HT-29 (cell line): Measurements from ENCODE around the gene MCAT. TPM values are rescaled to one million over a fixed set of nuclear protein-coding genes. Genes with fewer than 3 reads are reported as not detected.
"Not testable (repeated sequence)": the region's sequence is repeated elsewhere in the genome, so short reads cannot be mapped to it uniquely, and the experiment has no call there.

Experiments
- DNase-seq: peaks from one replicate; pipeline ENCODE4 v3.0.0-alpha.2; 2015; ENCODE audit warnings: low spot score
- total RNA-seq: library from RNA; depleted of rRNA; stranded (reverse); fragments of >200 nt; shearing (Covaris generic); gene quantifications from 2 replicates; pipeline ENCODE4 v1.2.3, GENCODE V29; 2014

Gene MCAT
- total RNA-seq, 1 experiment from 2014 or later, result 40.9 TPM

GRCh38 chr22:43126501-43127165 is 16.6 kb downstream of the MCAT start:
- peak; percentile 59 for DNase-seq

GRCh38 chr22:43118953-43119458 is 24.2 kb downstream of the MCAT start:
- DNase-seq, result no peak

GRCh38 chr22:43118024-43118849 is 25.0 kb downstream of the MCAT start:
- no peak for DNase-seq

- DNase-seq, result no peak
Observed at GRCh38 chr22:43116932-43117331, 26.3 kb downstream of the MCAT start.

GRCh38 chr22:43114958-43115357 is 28.2 kb downstream of the MCAT start:
- peak; percentile 75 for DNase-seq

- DNase-seq, result peak; percentile 38
Observed at GRCh38 chr22:43113526-43114251, 29.5 kb downstream of the MCAT start.

- no peak for DNase-seq
Observed at GRCh38 chr22:43110927-43111623, 32.1 kb downstream of the MCAT start.

GRCh38 chr22:43110444-43110926 is 32.7 kb downstream of the MCAT start, which contains the start of gene BIK:
Gene BIK, plus strand, starts transcription at chr22:43110750. Its CDS starts 13,273 bp downstream, at chr22:43124023.
- DNase-seq, result no peak

- no peak for DNase-seq
Observed at GRCh38 chr22:43109921-43110443, 33.2 kb downstream of the MCAT start.

GRCh38 chr22:43109511-43109910 is 33.7 kb downstream of the MCAT start:
- DNase-seq, result no peak

- DNase-seq, result no peak
Observed at GRCh38 chr22:43106302-43106701, 36.9 kb downstream of the MCAT start.

GRCh38 chr22:43104950-43105349 is 38.2 kb downstream of the MCAT start:
- DNase-seq, result not testable (repeated sequence)

GRCh38 chr22:43104056-43104625 is 39.1 kb downstream of the MCAT start:
- DNase-seq, result not testable (repeated sequence)

GRCh38 chr22:43101306-43101705 is 41.9 kb downstream of the MCAT start:
- DNase-seq, result no peak

GRCh38 chr22:43100225-43100624 is 43.0 kb downstream of the MCAT start:
- DNase-seq, result no peak

GRCh38 chr22:43099095-43099494 is 44.1 kb downstream of the MCAT start:
- DNase-seq, result no peak

- DNase-seq, result no peak
Observed at GRCh38 chr22:43098356-43098755, 44.8 kb downstream of the MCAT start.

- no peak for DNase-seq
Observed at GRCh38 chr22:43096420-43096819, 46.8 kb downstream of the MCAT start.

GRCh38 chr22:43094551-43094950 is 48.6 kb downstream of the MCAT start:
- no peak for DNase-seq

- peak; percentile 50 for DNase-seq
Observed at GRCh38 chr22:43094085-43094484, 49.1 kb downstream of the MCAT start.

GRCh38 chr22:43092085-43092484 is 51.1 kb downstream of the MCAT start:
- no peak for DNase-seq
